GM13977 (cell line): ENCODE data around the gene SEMA4D.
"Not testable (repeated sequence)": the region's sequence is repeated elsewhere in the genome, so short reads cannot be mapped to it uniquely, and the experiment has no call there.

Source experiments
- DNase-seq: peaks from one replicate; pipeline ENCODE4 v3.0.0; 2012; ENCODE audit warnings: low spot score
- in situ Hi-C: fragments of 300-500 bp; cut with MboI; formaldehyde crosslinking; loops from one replicate; pipeline ENCODE4 v1.12.0; 2022; ENCODE audit warnings: low sequenced_read_pairs, low pct_unique_long_range_greater_than_20kb, mixed read lengths, inconsistent platforms; ENCODE audit not compliant: unreplicated experiment
- TF ChIP-seq, protein P1 (sequence below): IDR thresholded peaks from 2 replicates; pipeline ENCODE4 v1.5.1; 2012; ENCODE audit warnings: mild to moderate bottlenecking, control low read depth; ENCODE audit not compliant: insufficient read depth; ENCODE audit errors: extremely low read depth, missing control alignments

The SEMA4D gene

DNA sequence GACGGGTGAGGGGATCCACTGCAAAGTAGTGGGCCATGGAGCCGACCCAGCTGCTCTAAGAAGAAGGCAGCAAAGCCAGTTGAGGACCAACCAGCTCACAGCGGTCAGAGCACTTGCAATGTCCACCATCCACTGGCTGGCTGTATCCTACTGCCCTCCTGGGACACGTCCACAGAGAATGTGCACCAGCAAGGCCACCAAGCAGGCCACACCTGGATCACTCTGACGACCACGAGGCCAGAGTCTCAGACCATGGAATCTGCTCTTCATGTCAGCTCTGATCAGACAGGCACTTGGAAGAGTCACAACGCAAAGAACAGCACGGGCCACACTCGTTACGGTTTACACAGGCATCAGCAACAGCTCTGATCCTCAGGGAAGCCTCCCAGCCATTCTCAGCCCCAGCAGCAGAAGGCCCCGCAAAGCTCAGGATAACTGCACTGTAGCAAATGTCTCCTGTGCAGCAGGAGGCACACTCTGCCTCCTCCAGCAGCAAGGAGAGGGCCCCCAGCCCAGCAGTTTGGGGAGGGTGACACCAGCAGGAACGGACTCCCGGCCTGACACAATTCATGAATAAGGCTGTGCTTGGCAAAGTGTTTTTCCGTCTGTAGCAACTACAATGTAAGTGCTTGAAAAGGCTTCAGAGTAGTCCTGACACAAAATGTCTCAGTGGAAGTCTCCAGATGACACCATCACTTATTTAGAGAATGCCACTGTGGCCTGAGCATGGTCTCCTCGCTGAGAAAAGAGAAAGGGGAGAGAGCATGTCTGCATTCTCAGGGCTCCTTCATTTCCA is 15.7 kb downstream of the SEMA4D start:
- TF ChIP-seq, protein P1, sequence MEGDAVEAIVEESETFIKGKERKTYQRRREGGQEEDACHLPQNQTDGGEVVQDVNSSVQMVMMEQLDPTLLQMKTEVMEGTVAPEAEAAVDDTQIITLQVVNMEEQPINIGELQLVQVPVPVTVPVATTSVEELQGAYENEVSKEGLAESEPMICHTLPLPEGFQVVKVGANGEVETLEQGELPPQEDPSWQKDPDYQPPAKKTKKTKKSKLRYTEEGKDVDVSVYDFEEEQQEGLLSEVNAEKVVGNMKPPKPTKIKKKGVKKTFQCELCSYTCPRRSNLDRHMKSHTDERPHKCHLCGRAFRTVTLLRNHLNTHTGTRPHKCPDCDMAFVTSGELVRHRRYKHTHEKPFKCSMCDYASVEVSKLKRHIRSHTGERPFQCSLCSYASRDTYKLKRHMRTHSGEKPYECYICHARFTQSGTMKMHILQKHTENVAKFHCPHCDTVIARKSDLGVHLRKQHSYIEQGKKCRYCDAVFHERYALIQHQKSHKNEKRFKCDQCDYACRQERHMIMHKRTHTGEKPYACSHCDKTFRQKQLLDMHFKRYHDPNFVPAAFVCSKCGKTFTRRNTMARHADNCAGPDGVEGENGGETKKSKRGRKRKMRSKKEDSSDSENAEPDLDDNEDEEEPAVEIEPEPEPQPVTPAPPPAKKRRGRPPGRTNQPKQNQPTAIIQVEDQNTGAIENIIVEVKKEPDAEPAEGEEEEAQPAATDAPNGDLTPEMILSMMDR, result no peak
- in situ Hi-C loops, result no loop called here
- no peak for DNase-seq

DNA sequence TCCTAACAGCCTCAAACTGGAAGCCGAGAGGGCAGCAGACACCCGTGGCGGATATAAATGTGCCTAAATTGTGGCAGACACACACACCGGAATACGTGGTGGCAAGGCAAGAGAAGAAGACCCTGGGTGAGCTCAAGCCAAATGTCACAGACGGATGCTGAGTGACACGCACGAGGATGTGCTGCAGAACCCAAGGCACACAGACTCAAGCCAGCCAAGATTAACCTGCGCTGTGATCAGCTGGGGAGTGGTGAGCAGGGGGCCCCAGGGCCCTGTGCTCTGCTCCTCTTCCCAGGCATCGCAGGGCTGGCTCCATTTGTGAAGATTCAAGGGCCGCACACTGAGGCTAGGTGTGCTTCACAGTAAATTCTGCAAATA is 16.4 kb downstream of the SEMA4D start:
- no peak for DNase-seq
- in situ Hi-C loops, result no loop called here
- TF ChIP-seq, protein P1, result no peak

DNA sequence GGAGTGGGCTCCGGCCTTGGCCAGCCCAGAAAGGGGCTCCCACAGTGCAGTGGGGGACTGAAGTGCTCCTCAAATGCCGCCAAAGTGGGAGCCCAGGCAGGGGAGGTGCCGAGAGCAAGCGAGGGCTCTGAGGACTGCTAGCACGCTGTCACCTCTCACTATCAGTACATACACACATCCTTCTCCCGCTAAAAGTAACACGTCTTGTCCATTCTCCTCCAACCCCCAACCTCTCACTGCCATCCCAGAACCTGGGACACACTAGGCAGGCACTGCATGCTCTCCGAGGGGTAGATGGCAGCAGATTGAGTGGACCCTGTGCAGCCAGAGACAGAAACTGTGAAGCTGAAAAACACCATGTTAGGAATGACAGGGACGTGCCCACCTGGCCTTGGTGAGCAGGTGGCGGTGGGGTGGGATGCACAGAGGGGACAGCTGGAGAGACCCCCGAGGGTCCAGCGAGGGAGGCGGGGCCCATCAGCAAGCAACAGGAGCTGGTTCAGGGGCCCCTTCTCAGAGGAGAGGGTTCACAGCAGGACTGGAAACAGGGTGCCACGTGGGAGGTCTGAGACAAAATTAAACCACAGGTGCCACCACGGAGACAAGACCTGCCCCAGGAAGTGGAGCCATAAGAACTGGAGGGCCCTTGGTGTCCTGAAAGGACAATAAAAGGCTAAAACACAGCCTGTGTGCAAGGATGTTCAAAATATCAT is 16.9 kb downstream of the SEMA4D start:
- in situ Hi-C loops, result no loop called here
- DNase-seq, result no peak
- TF ChIP-seq, protein P1, result no peak

DNA sequence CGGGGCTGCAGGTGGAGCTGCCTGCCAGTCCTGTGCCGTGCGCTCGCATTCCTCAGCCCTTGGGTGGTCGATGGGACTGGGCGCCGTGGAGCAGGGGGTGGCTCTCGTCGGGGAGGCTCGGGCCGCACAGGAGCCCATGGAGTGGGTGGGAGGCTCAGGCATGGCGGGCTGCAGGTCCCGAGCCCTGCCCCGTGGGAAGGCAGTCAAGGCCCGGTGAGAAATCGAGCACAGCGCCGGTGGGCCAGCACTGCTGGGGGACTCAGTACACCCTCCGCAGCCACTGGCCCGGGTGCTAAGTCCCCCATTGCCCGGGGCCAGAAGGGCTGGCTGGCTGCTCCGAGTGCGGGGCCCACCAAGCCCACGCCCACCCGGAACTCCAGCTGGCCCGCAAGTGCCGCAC is 17.5 kb downstream of the SEMA4D start:
- in situ Hi-C loops, DNase-seq: not testable (repeated sequence)

DNA sequence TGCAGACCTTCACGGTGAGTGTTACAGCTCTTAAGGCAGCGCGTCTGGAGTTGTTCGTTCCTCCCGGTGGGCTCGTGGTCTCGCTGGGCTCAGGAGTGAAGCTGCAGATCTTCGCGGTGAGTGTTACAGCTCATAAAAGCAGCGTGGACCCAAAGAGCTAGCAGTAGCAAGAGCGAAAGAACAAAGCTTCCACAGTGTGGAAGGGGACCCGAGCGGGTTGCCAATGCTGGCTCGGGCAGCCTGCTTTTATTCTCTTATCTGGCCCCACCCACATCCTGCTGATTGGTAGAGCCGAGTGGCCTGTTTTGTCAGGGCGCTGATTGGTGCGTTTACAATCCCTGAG is 18.3 kb downstream of the SEMA4D start:
- in situ Hi-C loops, DNase-seq: not testable (repeated sequence)

DNA sequence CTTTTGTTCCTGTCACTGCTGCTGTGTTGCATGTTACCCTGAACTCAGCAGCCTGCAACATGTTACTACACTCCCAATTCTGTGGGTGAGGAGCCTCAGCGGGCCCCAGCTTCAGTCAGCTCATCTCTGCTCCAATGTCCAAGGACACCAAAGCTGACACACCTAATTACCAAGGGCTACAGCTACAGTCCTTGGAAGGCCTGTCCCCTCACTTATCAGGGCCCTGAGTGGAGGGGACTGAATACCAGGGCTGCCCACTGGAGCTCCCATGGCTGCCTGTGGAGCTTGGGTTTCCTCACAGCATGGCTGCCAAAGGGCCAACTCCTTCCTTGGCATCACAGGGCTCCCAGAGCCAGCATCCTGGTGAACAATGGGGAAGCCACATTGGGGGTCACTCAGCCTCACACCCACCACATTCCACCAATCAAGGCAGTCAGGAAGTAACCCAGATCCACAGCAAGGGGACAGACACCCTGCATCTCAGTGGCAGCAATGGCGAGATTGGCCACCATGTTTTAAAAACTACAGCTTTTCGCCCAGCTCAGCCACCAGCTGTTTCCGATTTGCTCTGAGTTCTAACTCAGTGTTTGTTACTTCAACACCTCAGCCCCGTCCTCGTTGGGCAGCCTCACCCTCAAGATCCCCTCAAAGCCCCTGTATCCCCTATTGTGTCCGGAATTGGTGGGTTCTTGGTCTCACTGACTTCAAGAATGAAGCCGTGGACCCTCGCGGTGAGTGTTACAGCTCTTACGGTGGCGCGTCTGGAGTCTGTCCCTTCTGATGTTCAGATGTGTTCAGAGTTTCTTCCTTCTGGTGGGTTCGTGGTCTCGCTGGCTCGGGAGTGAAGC is 18.9 kb downstream of the SEMA4D start:
- TF ChIP-seq, protein P1, result no peak
- no peak for DNase-seq
- in situ Hi-C loops, result no loop called here

DNA sequence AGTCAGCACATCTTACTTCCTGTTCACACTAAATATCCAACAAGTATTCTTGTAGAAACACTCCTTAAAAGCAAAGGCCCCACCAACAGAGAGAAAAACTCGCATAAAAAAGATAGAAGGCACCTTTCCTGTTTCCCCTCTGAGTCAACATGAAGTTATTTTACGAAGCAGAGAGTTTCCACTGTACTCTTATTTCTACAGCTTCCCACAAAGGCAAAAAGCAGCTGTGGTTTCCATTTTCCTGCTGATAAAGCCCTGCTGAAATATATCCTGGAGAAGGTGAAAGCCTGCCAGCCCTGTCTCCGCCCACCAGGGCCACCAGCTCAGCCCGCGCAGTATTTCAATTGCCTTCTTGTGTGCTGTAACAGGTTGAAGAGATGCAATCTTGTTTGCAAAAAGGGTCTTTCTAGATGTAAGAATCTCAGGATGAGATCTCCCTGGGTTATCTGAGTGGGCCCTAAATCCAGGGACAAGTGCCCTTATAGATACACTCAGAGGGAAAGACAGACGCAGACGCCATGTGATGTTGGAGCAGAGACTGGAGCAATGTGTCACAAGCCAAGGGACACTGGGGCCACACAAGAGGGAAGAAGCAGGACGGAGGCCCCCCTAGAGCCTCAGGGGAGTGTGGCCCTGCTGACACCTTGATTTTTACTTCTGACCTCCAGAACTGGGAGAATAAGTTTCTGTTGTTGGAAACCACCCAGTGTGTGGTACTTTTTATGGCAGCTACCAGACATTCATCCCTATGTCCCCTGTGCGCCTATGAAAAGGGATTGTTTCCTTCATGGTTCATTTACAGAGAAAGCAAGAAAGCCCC is 19.9 kb downstream of the SEMA4D start:
- in situ Hi-C loops, result no loop called here
- no peak for DNase-seq
- TF ChIP-seq, protein P1, result no peak
